Left renal cortex interstitium (tissue), 4 donors: ENCODE measurements around the gene NUPR1. TPM values are rescaled to one million over a fixed set of nuclear protein-coding genes. Genes with fewer than 3 reads are reported as not detected.
"Not testable (repeated sequence)": the region's sequence is repeated elsewhere in the genome, so short reads cannot be mapped to it uniquely, and the experiment has no call there.

Source experiments
- DNase-seq, 4 donors: peaks; one replicate each; pipeline ENCODE4 v3.0.0-alpha.2; 2013; ENCODE audit warnings: low read depth in 4 of 4, low spot score in 2 of 4, missing footprints in 1 of 4
- polyA plus RNA-seq, 4 donors: library from polyadenylated mRNA; unstranded; fragments of 120-200 nt; gene quantifications; one replicate each; pipeline ENCODE4 v1.2.1, GENCODE V29; 2013; ENCODE audit not compliant: insufficient read length in 4 of 4

The NUPR1 gene
- polyA plus RNA-seq, 4 donors = 7.9 to 15.9 (median 13.4) TPM

DNA sequence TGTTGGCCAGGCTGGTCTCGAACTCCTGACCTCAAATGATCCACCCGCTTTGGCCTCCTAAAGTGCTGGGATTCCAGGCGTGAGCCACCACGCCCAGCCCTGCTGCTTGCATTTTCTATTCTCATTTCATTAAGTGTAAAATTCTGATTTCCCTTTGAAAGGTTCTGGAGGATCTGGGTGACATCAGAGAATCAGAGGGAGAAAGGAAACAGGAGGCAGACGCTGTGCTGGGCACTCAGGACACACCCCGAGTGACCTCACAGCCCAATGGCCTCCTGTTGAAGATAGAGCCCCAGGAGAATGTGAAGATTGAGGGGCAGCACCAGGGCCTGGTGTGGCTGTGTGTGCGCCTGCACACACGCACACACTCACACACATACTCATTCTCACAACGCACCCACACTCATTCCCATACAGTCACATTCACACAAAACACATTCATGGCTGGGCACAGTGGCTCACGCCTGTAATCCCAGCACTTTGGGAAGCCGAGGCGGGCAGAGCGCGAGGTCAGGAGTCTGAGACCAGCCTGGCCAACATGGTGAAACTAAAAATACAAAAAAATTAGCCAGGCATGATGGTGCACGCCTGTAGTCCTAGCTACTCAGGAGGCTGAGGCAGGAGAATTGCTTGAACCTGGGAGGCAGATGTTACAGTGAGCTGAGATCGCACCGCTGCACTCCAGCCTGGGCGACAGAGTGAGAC is 38.1 kb downstream of the NUPR1 start:
- not testable (repeated sequence) for DNase-seq

DNA sequence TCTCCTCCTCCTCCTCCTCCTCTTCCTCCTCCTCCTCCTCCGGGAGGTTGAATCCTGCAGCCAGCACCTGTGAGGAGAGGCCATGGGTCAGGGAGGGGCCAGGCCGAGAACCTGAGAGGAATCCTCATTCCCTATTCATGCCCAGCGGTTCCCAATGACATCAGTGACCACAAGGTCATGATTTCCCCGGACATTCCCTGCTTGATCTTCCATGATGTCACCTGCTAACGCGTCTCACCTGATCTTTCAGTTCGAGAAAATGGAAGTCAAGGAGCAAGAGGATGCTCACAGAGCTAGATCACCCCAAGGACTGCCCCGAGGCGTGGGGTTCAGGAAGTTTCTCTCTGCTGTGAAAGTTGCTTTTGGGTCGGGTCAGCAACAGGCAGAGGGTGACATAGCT is 38.9 kb downstream of the NUPR1 start:
- DNase-seq = no peak

DNA sequence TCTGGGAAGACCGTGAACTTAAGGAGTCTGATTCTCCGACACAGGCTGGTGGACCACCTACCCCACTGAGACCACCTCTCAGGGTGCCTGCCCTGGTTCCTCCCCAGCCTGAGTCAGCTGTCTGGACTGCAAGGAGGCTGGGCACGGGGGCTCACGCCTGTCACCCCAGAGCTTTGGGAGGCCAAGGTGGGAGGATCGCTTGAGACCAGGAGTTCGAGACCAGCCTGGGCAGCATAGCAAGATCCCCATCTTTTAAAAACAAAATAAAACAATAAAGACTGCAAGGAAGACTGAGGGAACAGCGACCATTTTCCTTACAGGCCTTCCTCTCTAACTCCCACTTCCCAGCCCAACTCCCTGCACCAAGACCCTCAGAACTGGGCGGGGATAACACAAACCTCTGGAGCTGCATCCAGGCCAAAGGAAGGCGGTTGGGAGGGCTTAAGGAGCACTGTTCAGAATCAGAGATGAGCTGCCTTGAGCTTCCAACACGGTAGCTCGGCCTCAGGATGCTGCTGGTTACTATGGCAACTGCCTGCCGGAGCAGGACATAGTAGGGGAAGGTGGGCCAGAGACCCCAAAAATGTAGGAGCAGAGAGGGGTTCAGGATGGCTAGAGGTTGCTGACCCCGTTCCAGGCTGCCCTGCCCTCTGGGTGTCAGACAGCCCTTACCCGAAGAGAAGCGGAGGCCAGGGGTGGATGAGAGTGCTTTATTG is 40.0 kb downstream of the NUPR1 start:
- DNase-seq = no peak

DNA sequence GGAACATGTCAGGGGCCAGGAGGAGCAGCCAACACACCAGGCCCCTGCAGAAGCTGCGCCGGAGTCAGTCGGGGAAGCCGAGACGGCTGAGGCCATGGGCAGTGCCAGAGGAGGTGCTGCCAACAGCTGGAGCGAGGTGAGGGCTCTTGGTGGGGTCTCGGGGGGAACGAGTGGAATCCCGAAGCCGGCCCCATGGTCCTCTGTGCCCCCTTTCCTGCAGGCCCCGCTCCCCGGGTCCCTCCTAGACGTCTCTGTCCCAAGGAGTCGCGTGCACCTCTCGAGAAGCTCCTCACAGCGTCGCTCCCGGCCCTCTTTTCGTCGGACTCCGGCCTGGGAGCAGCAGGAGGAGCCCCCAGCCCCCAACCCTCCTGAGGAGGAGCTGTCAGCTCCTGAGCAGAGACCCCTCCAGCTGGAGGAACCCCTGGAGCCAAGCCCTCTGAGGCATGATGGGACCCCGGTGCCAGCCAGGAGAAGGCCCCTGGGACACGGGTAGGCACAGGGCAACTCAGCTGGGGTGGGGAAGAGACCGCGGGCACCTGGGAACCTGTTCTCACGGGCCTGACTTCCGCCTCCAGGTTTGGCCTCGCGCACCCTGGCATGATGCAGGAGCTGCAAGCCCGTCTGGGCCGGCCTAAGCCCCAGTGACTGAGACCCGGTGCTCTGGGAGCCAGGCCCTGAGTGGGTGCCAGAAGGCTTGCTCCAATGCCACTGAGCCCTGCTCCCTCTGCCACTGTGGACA is 40.7 kb downstream of the NUPR1 start:
- DNase-seq = no peak

DNA sequence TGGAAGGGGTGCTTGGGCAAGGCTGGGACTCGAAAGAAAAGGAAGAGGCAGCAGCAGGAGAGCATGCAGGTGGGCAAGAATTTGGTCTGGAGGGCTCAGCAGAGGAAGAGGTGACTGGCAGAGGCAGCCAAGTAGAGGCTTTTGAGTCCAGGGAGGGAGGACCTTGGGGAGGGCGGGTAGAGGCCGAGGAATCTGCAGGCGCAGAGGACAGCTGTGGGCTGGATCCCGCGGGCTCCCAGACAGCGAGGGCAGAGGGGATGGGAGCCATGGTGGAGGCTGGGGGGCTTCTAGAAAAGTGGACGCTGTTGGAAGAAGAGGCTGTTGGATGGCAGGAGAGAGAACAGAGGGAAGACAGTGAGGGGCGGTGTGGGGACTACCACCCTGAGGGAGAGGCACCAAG is 41.4 kb downstream of the NUPR1 start:
- no peak for DNase-seq

DNA sequence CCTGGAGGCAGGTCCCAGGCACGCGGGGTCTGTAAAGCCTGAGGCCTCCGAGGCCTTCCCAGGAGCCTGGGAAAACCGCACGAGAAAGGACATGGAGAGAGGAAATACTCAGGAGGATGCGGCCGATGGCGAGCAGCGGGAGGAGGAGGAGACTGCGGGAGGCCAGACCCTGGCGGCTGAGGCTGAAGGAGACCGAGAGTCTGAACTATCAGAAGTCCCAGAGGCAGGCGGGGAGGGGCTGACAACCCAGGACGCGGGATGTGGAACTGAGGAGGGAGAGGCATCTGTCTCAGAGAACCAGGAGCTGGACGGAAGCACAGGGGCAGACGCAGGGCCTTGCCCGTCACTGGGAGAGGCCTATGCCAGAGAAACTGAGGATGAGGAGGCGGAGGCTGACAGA is 41.9 kb downstream of the NUPR1 start:
- no peak for DNase-seq

DNA sequence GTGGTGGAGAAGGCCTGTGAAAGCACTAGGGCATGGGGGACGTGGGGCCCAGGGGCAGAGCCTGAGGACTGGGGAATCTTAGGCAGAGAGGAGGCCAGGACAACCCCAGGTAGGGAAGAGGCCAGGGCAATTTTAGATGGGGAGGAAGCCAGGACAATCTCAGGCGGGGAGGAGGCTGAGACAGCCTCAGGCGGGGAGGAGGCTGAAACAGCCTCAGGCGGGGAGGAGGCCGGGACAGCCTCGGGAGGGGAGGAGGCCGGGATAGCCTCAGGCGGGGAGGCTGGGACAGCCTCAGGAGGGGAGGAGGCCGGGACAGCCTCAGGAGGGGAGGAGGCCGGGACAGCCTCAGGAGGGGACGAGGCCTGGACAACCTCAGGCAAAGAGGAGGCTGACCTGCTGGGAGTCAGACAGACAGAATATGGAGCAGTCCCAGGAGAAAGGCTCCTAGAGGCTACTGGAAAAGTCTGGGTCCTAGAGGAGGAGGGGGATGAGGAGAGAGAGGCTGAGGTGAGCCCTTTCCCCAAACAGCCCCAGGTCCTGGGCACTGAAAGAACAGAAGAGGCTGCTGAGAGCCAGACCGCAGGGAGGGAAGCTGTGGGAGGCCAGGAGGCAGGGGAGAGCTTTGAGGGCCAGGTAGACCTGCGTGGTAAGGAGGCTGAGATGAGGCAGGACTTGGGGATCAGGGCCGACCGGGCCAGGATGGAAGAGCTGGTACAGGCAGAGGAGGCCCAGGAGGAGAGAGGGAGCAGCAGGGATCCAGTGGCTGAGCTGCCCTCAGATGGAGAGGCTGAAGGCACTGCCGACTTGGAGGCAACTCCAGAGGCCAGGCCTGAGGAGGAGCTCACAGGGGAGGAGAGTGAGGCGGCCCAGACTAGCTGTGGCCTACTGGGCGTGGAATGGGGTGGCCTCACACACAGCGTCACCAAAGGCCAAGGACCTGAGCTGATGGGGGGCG is 42.7 kb downstream of the NUPR1 start:
- no peak for DNase-seq

DNA sequence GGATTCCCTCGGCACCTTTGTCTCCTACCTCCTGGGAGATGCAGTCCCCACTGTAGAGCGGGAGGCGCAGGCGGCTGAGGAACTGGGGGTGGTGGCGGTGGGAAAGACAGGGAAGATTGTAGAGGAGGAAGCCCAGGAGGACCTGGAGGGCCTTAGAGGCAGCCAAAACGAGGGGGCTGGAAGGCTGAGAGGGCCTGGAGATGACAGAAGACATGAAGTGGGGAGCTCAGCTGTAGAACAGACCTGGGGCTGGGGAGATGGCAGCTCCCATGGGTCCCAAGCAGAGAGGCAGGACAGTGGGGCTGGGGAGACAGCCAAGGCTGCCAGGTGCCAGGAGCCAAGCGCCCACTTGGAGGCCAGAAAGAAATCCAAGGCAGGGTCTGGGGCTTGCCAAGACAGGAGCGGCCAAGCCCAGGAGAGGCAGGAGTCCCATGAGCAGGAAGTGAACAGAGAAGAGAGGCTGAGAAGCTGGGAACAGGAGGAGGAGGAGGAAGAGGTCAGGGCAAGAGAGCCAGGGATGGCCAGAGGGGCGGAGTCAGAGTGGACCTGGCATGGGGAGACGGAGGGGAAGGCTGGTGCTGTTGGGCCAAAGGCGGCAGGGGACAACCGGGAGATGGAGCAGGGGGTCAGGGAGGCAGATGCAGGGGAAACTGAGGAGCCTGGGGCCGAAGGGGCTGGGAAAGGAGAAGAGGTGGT is 43.5 kb downstream of the NUPR1 start:
- DNase-seq = no peak

DNA sequence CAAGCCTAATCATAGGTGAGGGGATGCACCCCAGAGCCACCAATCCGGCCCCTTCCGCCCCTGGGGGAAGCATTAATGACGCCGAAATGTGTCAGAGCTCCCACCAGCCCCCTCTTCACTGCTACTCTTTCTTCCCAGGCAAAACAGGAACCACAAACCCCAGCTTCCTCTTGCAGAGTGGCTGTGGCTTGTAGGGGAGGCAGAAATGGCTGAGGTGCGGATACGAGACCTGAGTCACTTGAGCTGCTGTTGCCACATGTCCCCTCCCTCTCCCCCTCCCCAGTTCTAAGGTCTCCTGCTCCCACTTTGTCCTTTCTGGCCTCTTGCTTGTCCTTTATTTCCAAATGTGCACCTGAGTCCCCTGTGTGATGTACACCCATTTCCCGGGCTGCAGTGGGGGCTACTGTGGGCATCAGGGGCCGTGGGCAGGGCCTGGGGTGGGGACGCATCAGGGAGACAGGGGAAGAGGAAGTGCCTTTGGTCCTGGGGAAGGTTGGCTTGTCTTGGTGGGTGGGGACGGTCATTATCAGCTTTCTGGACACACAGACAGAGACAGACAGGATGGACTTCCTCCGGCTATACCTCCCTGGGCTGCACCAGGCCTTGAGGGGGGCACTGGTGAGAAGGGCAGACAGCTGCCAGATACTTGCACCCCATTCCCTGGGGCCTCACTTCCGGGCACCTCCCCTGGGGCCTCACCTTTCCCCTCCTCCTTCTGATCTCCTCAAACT is 44.5 kb downstream of the NUPR1 start, which contains the start of gene APOBR:
TSS of gene APOBR (plus strand) at position 523 of the 731 bp plus-strand sequence. CDS start at position 562, 39 bp downstream.
- DNase-seq = no peak

DNA sequence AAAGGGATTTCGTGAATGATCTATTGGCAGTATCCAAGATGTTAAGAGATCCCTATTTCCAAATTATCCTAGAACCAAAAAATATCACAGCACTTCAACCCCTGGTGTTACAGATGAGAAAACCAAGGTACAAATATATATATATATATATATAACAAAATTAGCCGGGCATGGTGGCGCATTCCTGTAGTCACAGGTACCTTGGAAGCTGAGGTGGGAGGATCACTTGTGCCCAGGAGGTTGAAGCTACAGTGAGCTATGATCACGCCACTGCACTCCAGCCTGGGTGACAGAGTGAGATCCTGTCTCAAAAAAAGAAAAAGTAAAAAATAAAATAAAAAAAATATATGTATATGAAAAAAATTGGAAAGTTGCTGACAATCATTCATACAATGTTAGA is 46.3 kb downstream of the NUPR1 start:
- no peak for DNase-seq

DNA sequence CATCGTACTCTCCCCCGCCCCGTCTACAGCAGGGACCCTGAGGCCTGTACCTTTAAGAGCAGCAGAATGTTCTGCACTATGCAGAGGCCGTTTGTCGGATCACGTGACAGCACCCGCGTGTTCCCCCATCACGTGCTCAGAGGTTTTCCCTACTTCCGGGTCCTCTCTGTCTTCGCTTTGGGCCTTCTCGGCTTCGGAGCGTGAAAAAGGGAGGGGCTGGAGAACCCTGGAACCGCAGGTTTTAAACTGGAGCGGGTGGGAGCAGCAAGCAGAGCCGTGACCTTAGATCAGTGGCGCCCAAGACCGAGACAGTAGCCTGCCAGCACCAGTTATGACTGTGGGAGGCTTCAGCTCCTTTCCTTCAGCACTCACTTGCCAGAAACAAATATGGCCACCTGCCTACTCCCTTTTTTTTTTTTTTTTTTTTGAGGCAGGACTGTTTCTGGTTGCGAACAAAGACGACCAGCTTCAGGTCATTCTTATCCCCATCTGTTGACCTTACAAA is 46.8 kb downstream of the NUPR1 start, which contains the start of gene CLN3:
TSS of gene CLN3 (minus strand) at position 105 of the 505 bp plus-strand sequence. CDS start 315 bp downstream, outside the sequence.
- DNase-seq = peak; percentile 90 to 96 (median 94)

DNA sequence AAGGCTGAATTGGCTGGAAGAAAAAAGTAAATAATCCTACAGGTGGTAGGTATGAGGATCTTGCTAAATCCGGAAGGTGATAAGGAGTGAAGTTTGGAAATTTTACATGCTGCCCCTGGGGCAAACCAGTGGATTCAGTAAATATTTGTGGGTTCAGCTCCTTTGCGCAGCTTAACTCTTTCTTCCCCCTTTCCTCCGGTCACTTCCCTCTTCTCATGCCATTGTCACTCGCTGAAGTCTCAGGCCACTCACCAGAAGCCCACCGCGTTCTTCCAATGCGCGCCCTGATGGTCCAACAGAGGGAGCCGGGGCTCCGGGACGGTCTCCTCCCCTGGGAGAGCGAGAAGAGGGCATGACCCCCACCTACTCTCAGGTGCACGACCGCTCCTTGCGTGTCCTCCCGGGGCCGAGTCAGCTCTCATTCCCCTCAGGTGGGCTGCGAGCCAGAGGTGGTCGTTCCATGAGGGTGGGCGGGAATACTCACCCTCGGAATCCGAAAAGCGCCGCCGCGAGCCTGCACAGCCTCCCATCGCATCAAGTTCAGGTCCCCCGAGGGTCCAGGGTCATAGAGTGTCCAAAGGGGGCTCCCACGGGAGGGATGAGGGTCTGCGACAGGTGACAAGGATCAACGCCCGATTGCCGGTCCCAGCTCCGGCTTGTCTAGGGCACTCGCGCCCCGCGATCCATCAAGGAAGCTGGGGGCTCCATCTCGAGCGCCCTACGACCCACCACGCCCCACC is 47.4 kb downstream of the NUPR1 start:
- DNase-seq = peak in 3 of 4 donors; percentile 13 to 26 (median 17)

DNA sequence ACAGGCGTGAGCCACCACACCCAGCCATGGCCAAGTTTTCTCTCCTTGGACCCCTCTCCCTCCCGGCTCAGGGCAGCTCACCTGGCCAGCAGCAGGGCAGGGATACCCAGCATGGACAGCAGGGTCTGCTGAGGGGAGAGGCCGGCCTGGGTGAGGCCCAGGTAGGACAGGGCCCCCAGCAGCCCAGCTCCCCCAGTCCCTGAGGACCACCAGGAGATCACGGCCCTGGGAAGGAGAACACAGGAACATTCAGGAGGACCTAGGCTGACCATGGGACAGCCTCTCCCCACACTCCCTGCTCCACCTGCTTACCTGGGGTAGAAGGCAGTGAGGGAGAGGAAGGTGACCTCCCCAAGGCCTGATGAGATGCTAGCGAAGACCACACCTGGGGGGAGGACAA is 52.5 kb downstream of the NUPR1 start:
- DNase-seq = no peak

DNA sequence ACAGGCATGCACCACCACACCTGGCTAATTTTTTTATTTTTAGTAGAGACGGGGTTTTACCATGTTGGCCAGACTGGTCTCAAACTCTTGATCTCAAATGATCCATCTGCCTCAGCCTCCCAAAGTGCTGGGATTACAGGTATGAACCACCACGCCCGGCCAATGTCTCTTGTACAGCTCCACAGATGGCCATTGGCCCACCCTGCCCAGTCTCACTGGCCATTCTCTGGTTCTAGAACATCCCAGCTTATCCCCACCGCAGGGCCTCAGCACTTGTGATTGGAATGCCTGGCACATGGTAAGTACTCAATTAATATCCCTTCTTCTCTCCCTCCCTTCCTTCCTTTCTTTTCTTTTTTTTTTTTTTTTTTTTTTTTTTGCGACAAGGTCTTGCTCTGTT is 55.4 kb downstream of the NUPR1 start:
- not testable (repeated sequence) for DNase-seq
